ENCODE measurements around the gene ABCA13. TPM values are rescaled to one million over a fixed set of nuclear protein-coding genes. Genes with fewer than 3 reads are reported as not detected.

Gene ABCA13
- total RNA-seq, 1 experiment from 2014 or later: 1.7 TPM

DNA sequence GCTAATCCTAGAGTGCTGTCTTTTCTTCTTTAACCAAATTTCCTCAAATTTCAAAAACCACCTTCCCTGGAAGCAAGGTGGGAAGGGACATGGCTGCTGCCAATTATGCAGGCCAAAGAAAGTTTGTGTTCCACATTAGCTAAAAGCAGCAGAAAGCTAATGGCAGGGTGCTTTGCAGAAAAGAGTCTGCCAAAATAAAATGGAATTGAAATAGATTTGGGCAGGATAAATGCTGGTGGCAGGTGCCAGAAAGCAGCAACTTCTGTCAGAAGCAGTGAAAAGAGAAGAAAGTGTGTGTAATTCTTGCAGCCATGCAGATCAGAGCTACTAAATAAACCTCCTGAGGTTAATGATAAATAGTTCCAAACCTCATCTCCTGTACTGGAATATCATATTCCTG, 275.5 kb downstream of the ABCA13 start:
- BruUV-seq (replicated peaks): no TSS peak
- ATAC-seq (no peak), DNase-seq (ENCODE audit: low read depth, low spot score) (no peak)
- Histone ChIP-seq H3K4me1 (ENCODE audit: control insufficient read depth, insufficient read depth, low read length) (no peaks in the 10 kb centered on the region), H3K4me3 (ENCODE audit: low read depth in 2 of 2, low read length in 2 of 2) (no peak overlapping the region), H3K9me3 (ENCODE audit: control insufficient read depth, insufficient read depth, low read depth, low read length) (no peaks in the 10 kb centered on the region), H3K36me3 (ENCODE audit: control insufficient read depth, insufficient read depth, low read length) (no peaks in the 10 kb centered on the region), H3K27ac (ENCODE audit: low read length) (no peak overlapping the region), H3K27me3 (ENCODE audit: control insufficient read depth, insufficient read depth, low read length) (no peaks in the 10 kb centered on the region)
- TF ChIP-seq SIN3A (IDR thresholded peaks at IDR 0.05; ENCODE audit: borderline replicate concordance, insufficient read depth, low read depth, low read length) (no peak), REST (IDR thresholded peaks at IDR 0.05; ENCODE audit: insufficient read depth in 1 of 2, low read depth in 2 of 2, low read length in 1 of 2) (no peak), POLR2AphosphoS5 (IDR thresholded peaks at IDR 0.05; ENCODE audit: low read depth, low read length) (no peak), TCF7L2 (IDR thresholded peaks at IDR 0.05; ENCODE audit: low read depth, low read length) (no peak)
- TF ChIP-seq, protein P1, sequence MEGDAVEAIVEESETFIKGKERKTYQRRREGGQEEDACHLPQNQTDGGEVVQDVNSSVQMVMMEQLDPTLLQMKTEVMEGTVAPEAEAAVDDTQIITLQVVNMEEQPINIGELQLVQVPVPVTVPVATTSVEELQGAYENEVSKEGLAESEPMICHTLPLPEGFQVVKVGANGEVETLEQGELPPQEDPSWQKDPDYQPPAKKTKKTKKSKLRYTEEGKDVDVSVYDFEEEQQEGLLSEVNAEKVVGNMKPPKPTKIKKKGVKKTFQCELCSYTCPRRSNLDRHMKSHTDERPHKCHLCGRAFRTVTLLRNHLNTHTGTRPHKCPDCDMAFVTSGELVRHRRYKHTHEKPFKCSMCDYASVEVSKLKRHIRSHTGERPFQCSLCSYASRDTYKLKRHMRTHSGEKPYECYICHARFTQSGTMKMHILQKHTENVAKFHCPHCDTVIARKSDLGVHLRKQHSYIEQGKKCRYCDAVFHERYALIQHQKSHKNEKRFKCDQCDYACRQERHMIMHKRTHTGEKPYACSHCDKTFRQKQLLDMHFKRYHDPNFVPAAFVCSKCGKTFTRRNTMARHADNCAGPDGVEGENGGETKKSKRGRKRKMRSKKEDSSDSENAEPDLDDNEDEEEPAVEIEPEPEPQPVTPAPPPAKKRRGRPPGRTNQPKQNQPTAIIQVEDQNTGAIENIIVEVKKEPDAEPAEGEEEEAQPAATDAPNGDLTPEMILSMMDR (IDR thresholded peaks at IDR 0.05): no peak
- in situ Hi-C loops (cut with HindIII; ENCODE audit: low pct_unique_long_range_greater_than_20kb, low sequenced_read_pairs) (no loop called here), intact Hi-C loops (cut with micrococcal nuclease; ENCODE audit: unreplicated experiment) (no loop called here)
- POLR2A ChIA-PET: no interaction called here
- CTCF ChIA-PET: no interaction called here

DNA sequence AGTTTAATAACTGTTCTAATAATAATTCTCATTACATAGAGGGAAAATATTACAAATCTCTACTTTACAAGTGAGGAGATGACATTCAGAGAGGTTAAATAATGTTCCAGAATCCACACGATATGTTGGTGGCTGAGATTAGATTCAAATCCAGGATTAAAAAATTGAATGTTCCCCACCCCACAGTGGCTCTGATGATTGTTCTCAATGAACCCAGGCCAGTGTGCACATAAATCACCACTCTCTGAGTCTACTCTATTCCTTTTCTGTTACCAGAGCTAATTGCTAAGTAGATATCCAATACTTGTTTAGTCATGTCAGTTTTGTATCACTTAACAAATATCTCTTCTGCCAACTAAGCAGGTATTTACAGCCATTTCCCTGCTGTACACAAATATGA, 281.0 kb downstream of the ABCA13 start:
- Histone ChIP-seq H3K9me3 (ENCODE audit: control insufficient read depth, insufficient read depth, low read depth, low read length) (no peaks in the 10 kb centered on the region), H3K36me3 (ENCODE audit: control insufficient read depth, insufficient read depth, low read length) (no peaks in the 10 kb centered on the region), H3K4me1 (ENCODE audit: control insufficient read depth, insufficient read depth, low read length) (no peaks in the 10 kb centered on the region), H3K27ac (ENCODE audit: low read length) (no peak overlapping the region), H3K4me3 (ENCODE audit: low read depth in 2 of 2, low read length in 2 of 2) (no peak overlapping the region), H3K27me3 (ENCODE audit: control insufficient read depth, insufficient read depth, low read length) (no peaks in the 10 kb centered on the region)
- intact Hi-C loops (cut with micrococcal nuclease; ENCODE audit: unreplicated experiment) (no loop called here), in situ Hi-C loops (cut with HindIII; ENCODE audit: low pct_unique_long_range_greater_than_20kb, low sequenced_read_pairs) (no loop called here)
- no TSS peak for BruUV-seq (replicated peaks)
- TF ChIP-seq SIN3A (IDR thresholded peaks at IDR 0.05; ENCODE audit: borderline replicate concordance, insufficient read depth, low read depth, low read length) (no peak), TCF7L2 (IDR thresholded peaks at IDR 0.05; ENCODE audit: low read depth, low read length) (no peak), POLR2AphosphoS5 (IDR thresholded peaks at IDR 0.05; ENCODE audit: low read depth, low read length) (no peak), REST (IDR thresholded peaks at IDR 0.05; ENCODE audit: insufficient read depth in 1 of 2, low read depth in 2 of 2, low read length in 1 of 2) (no peak)
- TF ChIP-seq, protein P1 (IDR thresholded peaks at IDR 0.05): no peak
- ChIA-PET CTCF (no interaction called here), POLR2A (no interaction called here)
- no peak for DNase-seq (ENCODE audit: low read depth, low spot score)
- ATAC-seq: no peak

Measured in Panc1 (cell line).